GM21367 (cell line): Measurements from ENCODE around the gene TMEM252.

ENCODE experiments used
- ATAC-seq: cut with Tn5 transposase; IDR thresholded peaks from one replicate; pipeline ENCODE4 v1.9.1; 2021; ENCODE audit not compliant: unreplicated experiment

Gene TMEM252

DNA sequence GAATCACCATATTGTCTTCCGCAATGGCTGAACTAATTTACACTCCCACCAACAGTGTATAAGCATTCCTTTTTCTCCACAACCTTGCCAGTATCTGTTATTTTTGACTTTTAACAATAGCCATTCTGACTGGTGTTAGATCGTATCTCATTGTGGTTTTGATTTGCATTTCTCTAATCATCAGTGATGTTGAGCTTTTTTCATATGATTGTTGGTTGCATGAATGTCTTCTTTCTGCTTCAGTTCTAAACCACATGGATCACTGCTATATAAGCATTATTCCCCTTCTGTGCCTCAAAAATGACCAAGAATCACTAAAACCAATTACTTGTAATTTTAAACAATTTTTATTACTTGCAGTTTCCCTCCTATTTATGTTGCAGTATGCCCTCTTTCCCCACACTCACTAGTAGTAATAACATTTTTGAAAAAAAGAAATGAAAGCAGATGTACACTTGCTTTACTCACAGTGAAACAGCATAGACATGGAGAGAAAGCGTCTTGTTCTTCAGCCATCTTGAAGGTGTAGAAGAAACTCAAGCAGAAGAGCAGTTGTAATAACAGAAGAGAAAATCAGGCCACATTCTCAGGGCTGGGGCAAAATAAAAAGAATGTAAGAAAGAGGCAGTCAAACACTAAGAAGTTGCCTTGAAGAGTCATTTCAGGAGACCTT, 4.5 kb upstream of the TMEM252 start:
- peak; percentile 41 for ATAC-seq

GRCh38 chr9:68541568-68541967, 885 bp upstream of the TMEM252 start:
- ATAC-seq = no peak

GRCh38 chr9:68538200-68538599, 2.5 kb downstream of the TMEM252 start:
- ATAC-seq = no peak

DNA sequence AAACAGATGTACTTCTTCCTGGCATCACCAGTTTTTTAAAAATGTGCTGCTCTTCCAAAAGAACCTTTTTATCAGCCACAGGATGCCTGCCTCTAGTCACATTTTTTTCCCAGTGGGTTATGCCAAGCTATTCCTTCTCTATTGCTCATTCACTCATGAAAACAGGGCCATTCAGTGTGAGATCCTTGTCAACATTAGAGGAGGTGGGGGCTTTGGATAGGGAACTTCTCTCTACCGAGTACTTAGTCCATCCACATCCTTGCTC, 3.1 kb downstream of the TMEM252 start:
- no peak for ATAC-seq

GRCh38 chr9:68536876-68537615, 3.6 kb downstream of the TMEM252 start:
- ATAC-seq = no peak

DNA sequence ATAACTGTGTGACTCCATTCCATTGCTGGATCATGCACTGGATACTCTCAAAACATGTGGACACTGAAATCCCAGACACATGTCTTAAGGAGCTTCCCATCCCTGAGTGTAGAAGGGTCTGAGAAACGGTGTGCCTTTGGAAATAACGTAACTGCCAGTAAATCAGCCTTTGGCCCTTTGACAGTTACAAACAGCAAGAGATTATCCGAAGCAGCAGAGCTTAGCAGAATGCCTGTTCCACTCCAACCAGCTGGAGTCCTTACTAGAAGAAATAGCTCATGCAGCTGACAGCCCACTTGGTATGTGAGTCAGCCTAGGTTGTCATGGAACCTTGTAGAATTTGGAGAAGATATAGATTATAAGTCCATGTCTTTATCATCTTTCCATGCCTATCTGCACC, 7.0 kb downstream of the TMEM252 start:
- ATAC-seq = no peak

- ATAC-seq = no peak
These were observed 8.6 kb downstream of the TMEM252 start for GRCh38 chr9:68532131-68532530.

GRCh38 chr9:68530618-68531017, 10.1 kb downstream of the TMEM252 start:
- ATAC-seq = no peak

DNA sequence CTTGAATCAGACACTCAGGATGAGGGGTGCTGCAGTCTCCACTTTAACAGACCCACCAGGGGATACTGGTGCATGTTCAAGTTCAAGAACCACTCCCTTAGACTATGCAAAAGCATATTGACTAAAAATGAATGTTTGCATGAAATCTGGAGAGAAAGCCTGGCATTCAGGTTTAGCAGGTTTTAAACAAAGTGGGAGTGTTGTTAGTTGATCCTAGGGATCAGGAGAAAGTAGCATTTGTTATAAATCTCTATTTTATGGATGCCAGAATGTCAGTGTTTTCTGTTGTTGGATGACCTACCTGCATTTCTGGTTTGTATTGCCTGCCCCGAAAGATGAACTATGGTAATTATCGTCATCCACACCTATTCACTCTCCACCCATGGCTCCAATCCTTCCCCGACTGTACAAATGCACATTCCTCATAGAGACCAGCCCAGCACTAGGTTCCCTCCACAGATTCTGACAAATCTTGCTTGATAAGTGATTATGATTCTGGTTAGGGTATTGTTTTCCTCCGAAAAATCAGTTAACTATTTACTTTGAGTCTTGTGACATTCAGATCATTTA, 17.2 kb downstream of the TMEM252 start:
- ATAC-seq = no peak

GRCh38 chr9:68522954-68523353, 17.7 kb downstream of the TMEM252 start:
- ATAC-seq = no peak

DNA sequence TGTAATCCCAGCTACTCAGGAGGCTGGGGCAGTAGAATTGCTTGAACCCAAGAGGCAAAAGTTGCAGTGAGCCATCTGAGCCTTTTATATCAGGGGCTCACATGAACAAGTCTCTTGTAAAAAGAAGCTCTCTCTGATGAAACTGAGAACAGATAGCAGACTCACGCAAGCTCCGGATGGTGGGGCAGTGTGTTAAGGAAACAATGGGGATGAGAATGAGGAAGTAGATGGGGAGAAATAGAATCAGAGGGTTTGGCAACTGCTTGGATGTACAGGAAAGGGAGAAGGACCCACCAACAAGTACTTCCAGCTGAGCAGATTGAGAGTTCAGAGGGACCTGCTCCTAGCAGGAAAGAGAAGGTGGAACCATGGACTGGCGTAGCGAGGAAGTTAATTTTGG, 18.6 kb downstream of the TMEM252 start:
- no peak for ATAC-seq

GRCh38 chr9:68515326-68516017, 25.2 kb downstream of the TMEM252 start:
- no peak for ATAC-seq

GRCh38 chr9:68513981-68514380, 26.7 kb downstream of the TMEM252 start:
- no peak for ATAC-seq

DNA sequence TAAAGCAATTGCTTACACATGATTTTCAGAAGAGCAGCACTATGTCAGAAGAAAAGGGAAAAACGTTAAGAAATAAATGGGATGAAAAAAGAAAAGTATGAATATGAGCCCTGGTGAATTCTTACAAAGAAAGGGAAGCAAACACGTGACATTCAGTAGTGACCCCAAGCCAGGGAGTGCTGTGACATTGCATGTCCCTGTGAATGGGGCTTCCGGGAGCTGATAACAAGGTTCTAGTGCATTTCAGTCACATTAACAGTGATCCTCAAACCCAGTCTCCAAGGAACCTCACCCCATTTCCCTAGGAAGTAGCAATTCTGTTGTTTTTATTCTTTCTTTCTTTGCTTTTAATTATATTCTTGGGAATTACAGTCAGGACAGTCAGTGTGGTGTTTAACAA, 27.3 kb downstream of the TMEM252 start:
- no peak for ATAC-seq

DNA sequence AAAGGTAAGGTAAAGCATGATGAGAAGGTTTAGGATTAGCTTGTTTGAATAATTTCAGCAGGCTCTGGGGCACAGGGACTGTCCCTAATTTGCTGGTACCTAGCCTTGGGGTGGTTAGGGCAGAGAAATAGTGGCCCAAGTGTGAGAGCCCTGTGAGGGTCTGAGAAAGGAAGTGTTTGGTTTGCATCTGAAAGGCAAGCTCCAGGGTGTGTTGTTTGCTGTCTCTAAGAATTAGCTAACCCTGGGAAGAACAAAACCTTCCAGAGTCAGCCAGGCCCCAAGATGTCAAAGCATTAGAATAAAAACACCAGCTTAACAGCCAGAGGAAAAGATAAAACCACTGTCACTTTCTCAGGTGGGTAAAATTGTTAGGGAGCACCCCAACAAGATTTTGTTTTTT, 31.0 kb downstream of the TMEM252 start:
- ATAC-seq = no peak

DNA sequence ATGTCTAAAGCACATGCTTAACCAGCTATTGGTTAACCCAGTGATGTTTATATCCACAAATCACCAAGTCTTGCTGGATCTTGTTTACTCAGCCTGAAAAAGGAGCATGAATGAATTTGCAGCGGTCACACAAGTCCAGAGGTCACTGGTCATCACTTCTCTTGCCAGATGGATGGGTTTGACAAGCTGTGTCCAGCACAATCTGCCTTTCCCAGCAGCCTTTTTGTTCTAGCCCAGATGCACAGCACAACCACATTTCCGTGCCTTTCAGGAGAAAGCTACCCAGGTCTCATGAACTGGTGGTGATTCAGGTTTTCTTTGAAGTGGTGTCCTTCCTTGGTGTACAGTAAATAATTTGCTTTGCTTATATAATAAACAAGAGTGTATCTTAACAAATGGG, 32.1 kb downstream of the TMEM252 start:
- no peak for ATAC-seq

DNA sequence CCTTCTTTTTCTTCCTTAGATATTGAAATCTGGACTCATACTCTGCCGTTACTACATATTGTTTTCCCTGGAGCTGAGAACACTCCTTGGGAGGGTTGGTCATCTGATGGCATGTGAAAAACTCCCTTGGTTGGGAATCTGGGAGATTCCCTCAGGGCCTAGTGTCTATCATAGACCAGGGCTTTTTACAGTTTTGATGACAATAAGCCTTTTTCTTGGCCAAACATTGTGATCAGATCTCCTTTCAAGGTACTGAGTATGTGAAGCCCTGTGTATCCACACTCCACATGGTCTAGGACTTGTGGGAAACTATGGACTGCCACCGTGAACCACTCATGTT, 32.9 kb downstream of the TMEM252 start:
- no peak for ATAC-seq

DNA sequence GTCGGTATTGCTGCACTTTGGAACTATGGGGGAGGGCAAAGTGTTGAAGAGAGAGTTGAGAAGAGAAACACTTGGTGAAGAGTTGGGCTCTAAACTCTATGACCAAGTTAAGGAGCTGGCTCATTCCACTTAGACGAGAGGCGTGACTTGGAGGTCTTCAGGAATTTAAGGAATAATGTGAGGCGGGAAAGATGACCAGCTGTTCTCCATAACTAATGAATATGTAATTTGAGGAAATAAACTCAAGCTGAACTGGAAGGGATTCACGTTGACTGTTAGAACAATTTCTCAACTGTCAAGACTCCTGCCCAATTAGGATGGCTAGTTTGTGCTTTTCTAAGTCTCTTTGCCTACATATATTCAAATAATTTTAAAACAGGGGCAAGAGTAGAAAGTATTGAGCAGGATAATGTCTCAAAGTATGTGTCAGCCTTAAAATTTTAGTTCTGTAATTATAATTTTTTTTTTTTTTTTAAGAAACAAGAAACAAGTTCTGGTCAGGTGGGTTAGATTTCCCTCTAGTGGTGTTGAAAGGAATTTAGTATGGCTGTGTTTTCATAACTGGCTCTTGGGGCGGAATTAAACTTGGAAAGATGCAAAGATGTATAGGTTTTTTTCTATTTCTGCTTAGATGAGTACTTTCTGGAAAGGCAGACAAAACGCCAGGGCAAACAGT, 33.4 kb downstream of the TMEM252 start:
- no peak for ATAC-seq

GRCh38 chr9:68506551-68506950, 34.1 kb downstream of the TMEM252 start:
- ATAC-seq = no peak

DNA sequence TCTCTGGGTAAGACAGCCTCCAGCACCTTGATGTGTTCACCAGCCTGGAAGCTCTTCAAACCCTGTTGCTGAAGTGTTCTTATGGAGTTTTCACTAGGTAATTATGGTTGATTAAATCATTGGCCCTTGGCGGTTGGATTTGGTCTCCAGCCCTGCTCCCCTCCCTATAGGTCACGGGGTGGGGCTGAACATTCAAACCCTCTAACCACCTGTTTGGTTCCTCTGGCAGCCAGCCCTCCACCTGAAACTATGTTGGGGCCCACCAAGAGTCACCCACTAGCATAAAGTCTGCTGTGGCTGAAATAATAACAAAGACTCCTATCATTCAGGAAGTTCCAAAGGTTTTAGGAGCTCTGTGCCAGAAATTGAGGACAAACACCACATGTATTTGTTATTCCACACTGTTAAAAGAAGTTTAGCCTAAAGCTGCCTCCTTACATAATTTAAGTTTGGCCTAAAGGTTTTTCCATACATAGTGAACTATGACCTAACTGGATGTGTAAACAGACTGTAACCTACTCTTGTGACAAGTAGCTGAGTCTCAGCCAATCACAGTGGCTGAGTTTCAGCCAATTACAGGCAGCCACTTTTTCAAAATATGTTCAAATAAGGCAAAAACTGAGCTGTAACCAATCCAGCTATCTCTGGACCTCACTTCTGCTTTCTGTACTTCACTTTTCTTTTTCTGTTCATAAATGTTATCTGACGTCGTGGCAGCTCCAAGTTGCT, 34.8 kb downstream of the TMEM252 start:
- peak; percentile 58 for ATAC-seq

DNA sequence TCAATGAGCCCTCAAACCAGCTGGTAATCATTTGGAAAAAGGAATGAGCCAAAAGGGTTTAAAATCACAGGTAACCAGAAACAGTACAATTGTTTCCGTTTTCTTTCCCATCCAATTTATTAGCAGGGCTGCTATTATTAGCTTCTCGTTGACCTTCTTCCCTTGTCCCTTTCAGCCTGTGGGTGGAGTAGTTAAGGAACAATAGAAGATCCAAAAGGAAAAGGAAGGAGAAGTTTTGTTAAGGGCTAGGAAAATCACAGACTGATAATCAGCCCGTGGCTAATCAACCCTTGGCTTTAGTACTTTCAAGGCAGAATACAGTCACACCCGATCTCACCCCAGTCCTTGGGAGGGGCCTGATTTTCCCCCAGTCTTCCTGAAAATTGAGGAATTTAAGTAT, 38.4 kb downstream of the TMEM252 start:
- no peak for ATAC-seq
